Measurements from ENCODE around the gene KDM4B.

GRCh38 chr19:5170329-5170745 lies 201.4 kb downstream of the KDM4B start:
- TF ChIP-seq CTCF (IDR thresholded peaks at IDR 0.05; ENCODE audit: low read depth, low read length, missing input control) (peak; percentile 48), REST (IDR thresholded peaks at IDR 0.05) (no peak), NR2F2 (IDR thresholded peaks at IDR 0.05) (no peak), TAF1 (conservative IDR thresholded peaks at IDR 0.05) (no peak), MAX (IDR thresholded peaks at IDR 0.05) (no peak), JUND (IDR thresholded peaks at IDR 0.05) (no peak), RXRA (IDR thresholded peaks at IDR 0.05) (no peak), YY1 (IDR thresholded peaks at IDR 0.05) (no peak), SP1 (IDR thresholded peaks at IDR 0.05) (no peak), RAD21 (IDR thresholded peaks at IDR 0.05) (peak in 1 of 2 donors; percentile 32), EGR1 (IDR thresholded peaks at IDR 0.05; ENCODE audit: low read depth in 2 of 2) (no peak), GABPA (IDR thresholded peaks at IDR 0.05 in 1 of 2, conservative IDR thresholded peaks at IDR 0.05 in 1 of 2) (no peak), FOXA2 (IDR thresholded peaks at IDR 0.05) (no peak)
